BLaER1 treated with 17β-estradiol and CSF1 and Interleukin-3, amounts not matched to agents 10 nM and 100 nM (cell line): ENCODE measurements around the gene DMXL2.
A peak's percentile ranks its signal among the peaks of the same experiment; 100 is the strongest.
"Not testable (repeated sequence)": the region's sequence is repeated elsewhere in the genome, so short reads cannot be mapped to it uniquely, and the experiment has no call there.

ENCODE experiments used
- H3K27ac ChIP-seq, 11 experiments: shearing (Covaris generic); formaldehyde crosslinking; 2 replicates each; pipeline ENCODE4 v1.8.1; 2022
- H3K27me3 ChIP-seq, 11 experiments: shearing (Covaris generic); formaldehyde crosslinking; 2 replicates each; pipeline ENCODE4 v1.8.1; 2022
- H3K36me3 ChIP-seq, 11 experiments: shearing (Covaris generic); formaldehyde crosslinking; 2 replicates each; pipeline ENCODE4 v1.8.1; 2022
- H3K4me1 ChIP-seq, 10 experiments: shearing (Covaris generic); formaldehyde crosslinking; 2 replicates each; pipeline ENCODE4 v1.8.1; 2022
- H3K4me2 ChIP-seq, 11 experiments: shearing (Covaris generic); formaldehyde crosslinking; 2 replicates each; pipeline ENCODE4 v1.8.1; 2022
- H3K4me3 ChIP-seq, 10 experiments: shearing (Covaris generic); formaldehyde crosslinking; 2 replicates each; pipeline ENCODE4 v1.8.1; 2022
- H3K9ac ChIP-seq, 11 experiments: shearing (Covaris generic); formaldehyde crosslinking; 2 replicates each; pipeline ENCODE4 v1.8.1; 2022
- H3K9me3 ChIP-seq, 11 experiments: shearing (Covaris generic); formaldehyde crosslinking; replicated peaks in 1 of 11; 2 replicates each; pipeline ENCODE4 v1.8.1; 2022
- H4K20me1 ChIP-seq, 11 experiments: shearing (Covaris generic); formaldehyde crosslinking; 2 replicates each; pipeline ENCODE4 v1.8.1; 2022
- Cebpa-rat ChIP-seq, 11 experiments: shearing (Covaris generic); IDR thresholded peaks; 2 replicates each; pipeline ENCODE4 v1.8.1; 2022

Gene DMXL2

GRCh38 chr15:51652084-51652668, 29.6 kb upstream of the DMXL2 start:
- no peaks in the 10 kb centered on the region for H3K36me3 ChIP-seq

GRCh38 chr15:51649659-51650521, 27.3 kb upstream of the DMXL2 start:
- H3K36me3 ChIP-seq = no peaks in the 10 kb centered on the region
- no peaks in the 10 kb centered on the region for H3K9me3 ChIP-seq
- no peaks in the 10 kb centered on the region for H3K27me3 ChIP-seq
- TF ChIP-seq Cebpa-rat (IDR thresholded peaks at IDR 0.05) = no peak
- H3K4me1 ChIP-seq = peaks cover 9 to 40% (median 16%) of the 10 kb centered on the region in 10 experiments
- no peak overlapping the region for H3K4me3 ChIP-seq
- H3K27ac ChIP-seq = peak overlapping the region in 1 of 11 experiments; percentile 32; a peak in 1 of 22 replicates
- no peaks in the 10 kb centered on the region for H4K20me1 ChIP-seq
- H3K4me2 ChIP-seq = 0 out of 22 replicates have a peak overlapping the region, but pooled peaks of 2 of the 11 experiments have one; percentile 20 to 23
- no peak overlapping the region for H3K9ac ChIP-seq

More at GRCh38 chr15:51652084-51652668, 29.6 kb upstream of the DMXL2 start:
- Histone ChIP-seq H3K4me3 (no peak overlapping the region), H3K4me2 (no peak overlapping the region), H3K9ac (no peak overlapping the region), H3K9me3 (0 out of 22 replicates have a peak, but pooled peaks cover 0 to 5% (median 0%) of the 10 kb centered on the region in 11 experiments), H3K27ac (no peak overlapping the region), H3K27me3 (no peaks in the 10 kb centered on the region), H4K20me1 (no peaks in the 10 kb centered on the region), H3K4me1 (peaks cover 4 to 18% (median 8%) of the 10 kb centered on the region in 10 experiments)
- no peak for TF ChIP-seq Cebpa-rat (IDR thresholded peaks at IDR 0.05)

GRCh38 chr15:51648643-51649042, 26.1 kb upstream of the DMXL2 start:
- H4K20me1 ChIP-seq, H3K36me3 ChIP-seq, H3K9ac ChIP-seq, H3K27ac ChIP-seq, H3K4me3 ChIP-seq, H3K27me3 ChIP-seq, H3K4me2 ChIP-seq, H3K9me3 ChIP-seq: not testable (repeated sequence)
- H3K4me1 ChIP-seq = peaks cover 9 to 52% (median 16%) of the 10 kb centered on the region in 10 experiments

GRCh38 chr15:51648101-51648500, 25.5 kb upstream of the DMXL2 start:
- peaks cover 9 to 55% (median 16%) of the 10 kb centered on the region in 10 experiments for H3K4me1 ChIP-seq
- H3K9me3 ChIP-seq, H3K9ac ChIP-seq, H3K27me3 ChIP-seq, H3K4me3 ChIP-seq, H3K36me3 ChIP-seq, H4K20me1 ChIP-seq: not testable (repeated sequence)
- H3K27ac ChIP-seq = peak overlapping the region in 5 of 11 experiments; percentile 44 to 87 (median 57); a peak in 9 of 22 replicates
- peak overlapping the region in 6 of 11 experiments; percentile 55 to 74 (median 64); a peak in 7 of 22 replicates for H3K4me2 ChIP-seq

- Histone ChIP-seq H3K4me2 (peak overlapping the region; percentile 27 to 74 (median 55)), H3K27me3 (no peaks in the 10 kb centered on the region)
- no peak for TF ChIP-seq Cebpa-rat (IDR thresholded peaks at IDR 0.05)
Observed at GRCh38 chr15:51647128-51647562, 24.6 kb upstream of the DMXL2 start.

GRCh38 chr15:51642696-51643095, 20.1 kb upstream of the DMXL2 start:
- H3K27me3 ChIP-seq = no peaks in the 10 kb centered on the region
- H3K4me1 ChIP-seq = peaks cover 9 to 71% (median 16%) of the 10 kb centered on the region in 10 experiments
- H3K27ac ChIP-seq = peak overlapping the region in 1 of 11 experiments; percentile 86; a peak in 1 of 22 replicates
- TF ChIP-seq Cebpa-rat (IDR thresholded peaks at IDR 0.05) = no peak
- H3K9me3 ChIP-seq = no peaks in the 10 kb centered on the region
- H3K4me2 ChIP-seq = peak overlapping the region in 1 of 11 experiments; percentile 56; a peak in 3 of 22 replicates
- no peak overlapping the region for H3K9ac ChIP-seq
- H3K4me3 ChIP-seq = no peak overlapping the region
- no peaks in the 10 kb centered on the region for H4K20me1 ChIP-seq
- no peaks in the 10 kb centered on the region for H3K36me3 ChIP-seq

More at GRCh38 chr15:51647128-51647562, 24.6 kb upstream of the DMXL2 start:
- Histone ChIP-seq H3K9me3 (no peaks in the 10 kb centered on the region), H3K27ac (peak overlapping the region in 7 of 11 experiments; percentile 42 to 87 (median 51); a peak in 13 of 22 replicates), H3K4me3 (no peak overlapping the region), H3K9ac (peak overlapping the region in 3 of 11 experiments; percentile 25 to 64 (median 34); a peak in 3 of 22 replicates), H3K36me3 (no peaks in the 10 kb centered on the region), H3K4me1 (peaks cover 9 to 64% (median 16%) of the 10 kb centered on the region in 10 experiments), H4K20me1 (no peaks in the 10 kb centered on the region)

- TF ChIP-seq Cebpa-rat (IDR thresholded peaks at IDR 0.05) = no peak
- Histone ChIP-seq H3K27me3 (no peaks in the 10 kb centered on the region), H4K20me1 (no peaks in the 10 kb centered on the region), H3K4me3 (no peak overlapping the region), H3K9me3 (peaks cover 0 to 5% (median 0%) of the 10 kb centered on the region in 11 experiments; a peak in 1 of 22 replicates), H3K27ac (peak overlapping the region in 5 of 11 experiments; percentile 65 to 87 (median 74); a peak in 10 of 22 replicates), H3K4me2 (peak overlapping the region in 5 of 11 experiments; percentile 40 to 73 (median 56); a peak in 10 of 22 replicates), H3K36me3 (no peaks in the 10 kb centered on the region), H3K4me1 (peaks cover 0 to 61% (median 6%) of the 10 kb centered on the region in 10 experiments; a peak in 15 of 20 replicates), H3K9ac (peak overlapping the region in 4 of 11 experiments; percentile 33 to 73 (median 63); a peak in 7 of 22 replicates)
Observed at GRCh38 chr15:51641490-51642130, 19.0 kb upstream of the DMXL2 start.

GRCh38 chr15:51634591-51635198, 12.1 kb upstream of the DMXL2 start:
- Histone ChIP-seq H3K4me1 (peaks cover 0 to 56% (median 13%) of the 10 kb centered on the region in 10 experiments; a peak in 14 of 20 replicates), H4K20me1 (no peaks in the 10 kb centered on the region), H3K4me3 (no peak overlapping the region), H3K4me2 (peak overlapping the region in 5 of 11 experiments; percentile 5 to 83 (median 62); a peak in 10 of 22 replicates), H3K9me3 (peaks cover 0 to 5% (median 0%) of the 10 kb centered on the region in 11 experiments; a peak in 1 of 22 replicates), H3K27me3 (no peaks in the 10 kb centered on the region), H3K27ac (peak overlapping the region in 5 of 11 experiments; percentile 44 to 90 (median 78); a peak in 9 of 22 replicates), H3K9ac (peak overlapping the region in 4 of 11 experiments; percentile 38 to 62 (median 58); a peak in 5 of 22 replicates), H3K36me3 (no peaks in the 10 kb centered on the region)
- TF ChIP-seq Cebpa-rat (IDR thresholded peaks at IDR 0.05) = no peak
